ENCODE data around the gene NOL3.
"Not testable (repeated sequence)": the region's sequence is repeated elsewhere in the genome, so short reads cannot be mapped to it uniquely, and the experiment has no call there.

Gene NOL3

GRCh38 chr16:67170168-67170948 is at the start of gene NOL3:
NOL3 (plus strand) TSS chr16:67170538.
- peak within 1 kb of the TSS; percentile 52 for H3K4me3 ChIP-seq (ENCODE audit: low read length)
- no peak for DNase-seq (ENCODE audit: low read depth)
- no peak for TF ChIP-seq CTCF (conservative IDR thresholded peaks at IDR 0.05; ENCODE audit: low read depth, low read length)

- DNase-seq (ENCODE audit: low read depth); H3K4me3 ChIP-seq (ENCODE audit: low read length): not testable (repeated sequence)
Measured at GRCh38 chr16:67122799-67123198, 47.5 kb upstream of the NOL3 start.

- no peak for TF ChIP-seq CTCF (conservative IDR thresholded peaks at IDR 0.05; ENCODE audit: low read depth, low read length)
- no peak for DNase-seq (ENCODE audit: low read depth)
- no peak overlapping the region for H3K4me3 ChIP-seq (ENCODE audit: low read length)
Measured at GRCh38 chr16:67128417-67128816, 41.9 kb upstream of the NOL3 start.

GRCh38 chr16:67128887-67129286 is 41.5 kb upstream of the NOL3 start:
- DNase-seq (ENCODE audit: low read depth), result no peak
- no peak overlapping the region for H3K4me3 ChIP-seq (ENCODE audit: low read length)
- no peak for TF ChIP-seq CTCF (conservative IDR thresholded peaks at IDR 0.05; ENCODE audit: low read depth, low read length)

GRCh38 chr16:67129422-67129821 is 40.9 kb upstream of the NOL3 start:
- DNase-seq (ENCODE audit: low read depth), result no peak
- H3K4me3 ChIP-seq (ENCODE audit: low read length), result no peak overlapping the region
- no peak for TF ChIP-seq CTCF (conservative IDR thresholded peaks at IDR 0.05; ENCODE audit: low read depth, low read length)

GRCh38 chr16:67137605-67138004 is 32.7 kb upstream of the NOL3 start:
- no peak for DNase-seq (ENCODE audit: low read depth)
- no peak for TF ChIP-seq CTCF (conservative IDR thresholded peaks at IDR 0.05; ENCODE audit: low read depth, low read length)
- no peak overlapping the region for H3K4me3 ChIP-seq (ENCODE audit: low read length)

GRCh38 chr16:67141391-67141790 is 28.9 kb upstream of the NOL3 start:
- no peak overlapping the region for H3K4me3 ChIP-seq (ENCODE audit: low read length)
- no peak for TF ChIP-seq CTCF (conservative IDR thresholded peaks at IDR 0.05; ENCODE audit: low read depth, low read length)
- DNase-seq (ENCODE audit: low read depth), result no peak
